CMK (cell line): Measurements from ENCODE around the gene SMIM29.
A peak's percentile ranks its signal among the peaks of the same experiment; 100 is the strongest.

Source experiments
- DNase-seq: peaks from one replicate; pipeline ENCODE4 v3.0.0-alpha.2; 2010; ENCODE audit warnings: low read depth

Gene SMIM29

DNA sequence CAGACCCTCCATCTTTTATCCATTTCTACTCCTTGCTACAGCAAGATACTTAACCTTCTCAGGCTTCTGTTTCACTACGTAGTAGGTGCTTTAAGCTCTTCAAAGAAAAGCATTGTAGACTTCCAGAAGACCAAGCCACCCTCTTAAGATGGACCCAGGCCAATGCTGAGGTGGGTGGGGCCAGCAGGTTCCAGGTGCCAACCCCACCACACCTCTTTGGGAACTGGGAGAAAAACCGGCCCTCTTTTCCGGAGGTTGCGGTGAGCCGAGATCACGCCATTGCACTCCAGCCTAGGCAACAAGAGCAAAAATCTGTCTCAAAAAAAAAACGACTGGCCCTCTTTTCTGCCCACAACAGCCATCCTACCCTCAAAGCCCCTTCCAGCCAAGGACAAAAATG, 22.7 kb downstream of the SMIM29 start:
- DNase-seq: no peak

DNA sequence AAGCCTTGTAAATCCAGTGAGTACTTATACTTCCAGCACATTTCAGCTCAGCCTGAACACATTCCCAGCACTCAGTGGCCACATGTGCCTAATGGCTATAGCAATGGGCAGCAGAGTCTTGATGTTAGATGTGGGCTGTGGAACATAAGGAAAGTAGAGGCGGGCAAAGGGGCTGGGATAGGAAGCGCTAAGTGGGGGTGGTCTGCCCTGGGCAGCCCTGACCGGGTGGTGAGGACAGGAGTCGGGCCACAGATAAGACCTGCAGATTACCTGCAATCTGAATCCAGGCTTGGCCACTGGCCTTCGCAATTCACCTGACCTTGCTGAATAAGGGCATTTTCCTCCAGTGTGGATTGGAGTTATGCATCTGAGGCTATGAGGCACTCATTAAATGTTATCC, 23.3 kb downstream of the SMIM29 start:
- no peak for DNase-seq

DNA sequence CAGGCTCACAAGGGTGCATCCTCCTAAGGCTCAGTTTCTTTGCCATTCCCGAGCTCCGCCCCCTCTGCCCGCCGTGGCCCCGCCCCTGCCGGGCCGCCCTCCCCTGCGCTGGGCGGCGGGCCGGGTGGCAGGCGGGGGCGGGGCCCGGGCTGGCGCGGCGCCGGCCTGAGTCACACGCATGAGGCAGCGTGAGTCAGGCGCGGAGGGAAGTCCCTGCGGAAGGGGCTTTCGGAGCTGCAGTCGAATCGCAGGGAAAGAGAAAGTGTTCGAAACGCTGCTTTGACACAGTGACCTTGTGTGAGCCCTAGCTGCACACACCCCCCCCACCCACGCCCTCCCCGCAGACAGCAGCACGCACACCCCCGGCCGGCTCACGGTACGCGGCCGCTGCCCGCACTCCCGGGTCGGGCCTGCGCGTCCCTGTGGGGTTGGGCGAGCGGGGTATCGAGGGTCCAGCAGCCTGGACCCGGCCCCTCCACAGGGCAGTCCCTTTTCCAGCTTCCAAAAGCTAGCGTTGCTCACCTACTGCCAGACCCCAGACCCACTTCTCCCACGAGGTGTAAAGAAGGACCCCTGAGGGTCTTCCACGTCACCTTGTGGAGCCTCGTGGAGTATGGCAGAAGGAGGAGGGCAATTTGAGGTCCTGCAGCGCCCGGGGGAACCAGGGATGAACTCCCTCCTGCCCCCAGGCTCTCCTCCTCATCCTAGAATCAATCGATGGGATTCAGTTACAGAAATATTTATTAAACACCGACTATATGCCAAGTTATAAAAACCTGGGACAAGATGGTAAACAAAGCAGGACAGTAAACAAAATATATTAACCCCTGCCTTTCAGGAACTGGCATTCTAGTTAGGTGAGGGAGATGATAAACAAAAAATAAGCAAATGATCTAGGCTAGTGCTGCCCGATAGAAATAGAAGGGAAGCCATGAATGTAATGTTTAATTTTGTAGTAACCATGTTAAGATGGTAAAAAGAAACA, 24.6 kb downstream of the SMIM29 start:
- DNase-seq: peak; percentile 87

DNA sequence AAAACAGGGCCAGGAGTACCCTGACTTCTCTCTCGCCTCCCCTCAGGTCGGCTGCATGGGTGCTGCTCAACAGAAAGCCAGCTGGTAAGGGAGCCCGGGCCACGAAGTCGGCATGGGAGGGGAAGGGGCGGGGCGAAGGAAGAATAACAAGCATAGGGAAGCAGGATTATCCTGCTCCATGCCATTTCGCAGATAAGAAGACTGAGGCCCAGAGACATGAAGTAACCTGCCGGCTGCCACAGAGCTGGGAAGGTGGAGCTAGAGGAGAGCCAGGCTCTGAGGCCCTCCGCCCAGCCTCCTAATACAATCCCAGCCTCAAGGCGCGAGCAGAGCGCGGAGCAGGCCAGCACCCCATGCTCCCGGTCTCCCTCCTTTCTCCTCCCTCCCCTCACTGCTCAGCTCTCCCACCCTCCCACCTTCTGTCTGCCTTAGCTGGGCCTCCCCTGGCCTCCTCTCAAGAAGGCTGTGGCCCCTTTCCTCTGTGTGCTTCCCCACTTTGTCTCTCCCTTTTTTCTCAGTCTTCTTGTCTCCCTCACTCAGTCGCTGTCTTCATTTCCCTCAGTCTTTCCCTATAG, 25.3 kb downstream of the SMIM29 start:
- DNase-seq: no peak

DNA sequence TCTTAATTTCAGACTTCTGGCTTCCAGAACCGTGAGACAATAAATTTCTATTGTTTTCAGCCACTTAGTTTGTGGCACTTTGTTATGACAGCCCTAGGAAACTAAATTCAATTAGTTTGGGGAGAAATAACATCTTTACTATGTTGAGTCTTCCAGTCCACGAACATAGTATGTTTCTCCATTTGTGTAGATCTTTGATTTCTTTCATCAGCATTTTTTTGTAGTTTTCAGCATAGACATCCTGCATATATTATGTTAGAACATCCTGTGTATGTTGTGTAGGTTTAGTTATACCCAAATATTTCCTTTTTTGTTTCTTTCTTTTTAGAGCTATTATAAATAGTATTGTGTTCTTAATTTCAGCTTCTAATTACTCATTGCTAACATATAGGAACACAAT, 30.1 kb downstream of the SMIM29 start:
- DNase-seq: no peak

DNA sequence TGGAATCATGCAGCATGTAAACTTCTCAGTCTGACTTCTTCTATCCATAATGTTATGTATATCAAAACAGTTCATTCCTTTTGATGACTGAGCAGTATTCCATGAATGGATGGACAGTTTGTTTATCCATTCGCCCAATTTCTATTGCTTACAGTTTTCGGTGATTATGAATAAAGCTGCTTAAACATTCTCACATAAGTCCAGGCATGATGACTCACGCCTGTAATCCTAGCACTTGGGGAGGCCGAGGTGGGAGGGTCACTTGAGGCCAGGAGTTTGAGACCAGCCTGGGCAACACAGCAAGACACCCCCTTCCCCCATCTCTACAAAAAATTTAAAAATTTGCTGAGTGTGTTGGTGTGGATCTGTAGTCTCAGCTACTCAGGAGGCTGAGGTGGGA, 35.0 kb downstream of the SMIM29 start:
- DNase-seq: no peak

DNA sequence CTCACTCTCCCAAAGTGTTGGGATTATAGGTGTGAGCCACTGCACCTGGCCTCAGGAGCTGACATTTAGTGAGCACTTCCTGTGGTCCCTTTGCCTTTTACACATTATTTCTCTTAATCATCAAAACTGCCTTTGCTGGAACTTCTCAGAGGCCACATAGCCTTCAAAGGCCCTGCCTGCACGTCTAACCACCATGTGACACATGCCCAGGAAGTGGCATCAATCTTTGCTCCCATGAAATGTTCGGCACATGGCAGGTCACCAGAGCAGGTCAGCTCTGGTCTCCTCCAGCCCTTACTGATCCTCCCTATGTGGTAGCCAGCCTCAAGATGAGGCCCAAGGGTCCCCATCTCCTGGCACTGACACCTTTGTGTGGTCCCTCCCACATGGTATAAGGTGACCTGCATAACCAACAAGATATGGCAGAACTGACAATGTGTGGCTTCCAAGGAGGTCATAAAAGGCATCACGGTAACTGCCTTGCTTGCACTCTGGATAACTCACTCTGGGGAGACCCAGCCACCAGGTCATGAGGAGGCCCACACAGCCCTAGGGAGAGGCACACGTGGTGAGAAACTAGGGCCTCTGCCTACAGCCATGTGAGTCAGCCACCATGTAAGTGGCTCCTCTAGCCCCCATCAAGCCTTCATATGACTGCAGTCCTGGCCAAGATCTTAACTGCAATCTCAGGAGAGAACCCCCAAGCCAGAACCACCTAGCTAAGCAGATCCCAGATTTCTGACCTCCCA, 40.9 kb downstream of the SMIM29 start:
- no peak for DNase-seq

DNA sequence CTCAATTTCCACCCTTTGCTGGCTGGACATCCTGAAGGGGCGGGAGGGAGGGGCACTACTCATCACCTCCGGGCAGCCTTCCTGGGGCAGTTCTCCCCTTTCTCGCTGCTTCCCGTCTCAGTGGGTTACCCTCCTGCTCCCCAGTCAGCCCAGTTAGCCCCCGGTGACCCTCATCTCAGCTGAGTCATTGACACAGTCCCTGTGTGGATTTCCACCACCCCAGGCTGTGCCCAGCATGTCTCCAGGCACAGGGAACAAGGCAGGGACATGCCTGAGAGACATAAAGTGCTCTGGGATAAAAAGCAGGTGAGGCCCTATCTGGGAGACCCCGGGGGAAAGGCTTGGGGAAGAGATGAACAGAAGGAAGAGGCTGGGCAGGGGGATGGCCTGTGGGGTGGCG, 42.1 kb downstream of the SMIM29 start:
- DNase-seq: no peak

DNA sequence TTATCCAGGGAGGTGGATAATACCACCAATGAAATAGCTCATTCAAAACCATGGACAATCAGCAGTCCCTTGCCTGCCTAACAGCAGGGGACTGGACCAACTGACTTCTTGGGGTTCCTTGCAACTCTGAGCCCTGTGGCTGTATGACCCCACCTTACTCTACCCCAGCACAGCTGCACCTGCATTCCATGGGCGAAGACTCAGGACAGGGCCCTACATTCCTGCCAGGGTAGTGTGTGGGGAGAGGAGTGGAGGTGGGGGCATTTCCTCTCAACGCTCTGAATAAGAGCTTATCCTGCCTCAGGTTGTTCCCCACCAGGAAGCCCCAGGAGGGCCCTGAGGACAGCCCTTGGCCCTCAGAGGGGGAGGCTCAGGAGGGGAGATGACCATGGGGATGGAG, 42.9 kb downstream of the SMIM29 start:
- no peak for DNase-seq

DNA sequence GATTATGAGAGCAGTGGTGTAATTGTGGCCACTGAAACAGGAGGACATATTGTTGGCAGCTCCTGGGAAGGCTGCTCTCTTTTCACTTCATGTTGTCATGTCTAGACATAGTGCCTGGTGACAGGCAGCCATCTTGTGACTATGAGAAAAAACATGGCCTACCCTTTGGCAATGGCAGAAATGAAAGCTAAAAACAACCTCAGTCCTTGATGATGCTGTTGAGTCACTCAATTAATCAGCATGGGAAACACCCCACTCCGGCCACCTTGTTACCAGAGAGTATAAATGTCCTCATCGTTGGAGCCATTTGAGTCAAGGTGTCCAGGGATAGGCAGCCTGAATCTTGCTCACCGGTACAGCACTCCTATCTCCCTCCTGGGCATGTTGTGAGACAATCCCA, 43.3 kb downstream of the SMIM29 start:
- no peak for DNase-seq

DNA sequence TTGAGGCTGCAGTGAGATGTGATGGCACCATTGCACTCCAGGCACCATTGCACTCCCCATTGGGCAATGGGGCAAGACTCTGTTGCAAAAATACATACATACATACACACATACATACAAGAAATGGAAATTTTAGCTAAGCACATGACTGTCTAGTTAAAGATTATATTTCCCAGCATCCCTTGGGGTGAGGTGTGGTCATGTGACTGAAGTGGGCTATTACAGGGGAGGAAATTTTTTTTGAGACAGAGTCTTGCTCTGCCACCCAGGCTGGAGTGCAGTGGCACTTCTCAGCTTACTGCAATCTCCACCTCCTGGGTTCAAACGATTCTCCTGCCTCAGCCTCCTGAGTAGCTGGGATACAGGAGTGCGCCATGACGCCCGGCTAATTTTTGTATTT, 44.1 kb downstream of the SMIM29 start:
- no peak for DNase-seq

DNA sequence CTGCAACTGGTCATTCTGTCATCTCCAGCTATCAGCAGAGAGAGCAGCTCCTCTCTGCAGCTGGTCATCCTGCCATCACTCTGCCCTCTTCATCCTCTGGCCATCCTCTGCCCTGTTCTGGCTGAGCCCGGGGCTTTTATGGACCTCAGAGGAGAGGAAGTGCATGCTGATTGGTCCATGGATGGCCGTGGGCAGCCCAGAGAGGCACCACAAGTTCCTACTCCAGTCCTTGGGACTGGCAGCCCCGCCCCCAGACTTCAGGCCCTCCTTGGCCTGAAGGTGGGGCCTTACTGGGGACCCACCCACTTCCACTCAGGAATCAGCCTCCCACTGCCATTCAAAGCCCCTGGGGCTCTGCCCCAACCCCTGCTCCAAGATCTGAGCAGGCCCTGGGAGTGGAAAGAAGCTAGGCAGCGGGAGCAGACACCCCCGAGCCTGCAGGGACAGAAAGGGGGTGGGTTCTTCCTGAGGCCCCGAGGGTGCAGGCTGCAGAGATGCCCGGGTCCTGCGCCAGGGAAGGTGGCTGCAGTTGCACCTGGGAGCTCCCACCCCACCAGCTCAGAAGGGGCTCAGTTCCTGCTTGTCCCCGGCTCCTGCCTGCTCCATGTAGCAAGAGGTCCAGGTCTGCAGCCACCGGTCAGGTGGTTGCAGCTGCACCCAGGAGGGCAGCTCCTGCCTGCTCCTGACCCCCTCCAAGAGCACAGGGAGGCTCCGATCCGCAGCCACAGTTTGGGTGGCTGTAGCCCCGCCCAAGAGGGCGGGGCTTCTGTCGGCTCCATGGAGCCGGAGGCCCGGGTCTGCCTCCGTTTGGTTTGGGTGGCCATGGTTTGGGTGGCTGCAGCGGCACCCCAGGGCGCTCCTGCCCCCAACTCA, 46.2 kb downstream of the SMIM29 start:
- DNase-seq: no peak

DNA sequence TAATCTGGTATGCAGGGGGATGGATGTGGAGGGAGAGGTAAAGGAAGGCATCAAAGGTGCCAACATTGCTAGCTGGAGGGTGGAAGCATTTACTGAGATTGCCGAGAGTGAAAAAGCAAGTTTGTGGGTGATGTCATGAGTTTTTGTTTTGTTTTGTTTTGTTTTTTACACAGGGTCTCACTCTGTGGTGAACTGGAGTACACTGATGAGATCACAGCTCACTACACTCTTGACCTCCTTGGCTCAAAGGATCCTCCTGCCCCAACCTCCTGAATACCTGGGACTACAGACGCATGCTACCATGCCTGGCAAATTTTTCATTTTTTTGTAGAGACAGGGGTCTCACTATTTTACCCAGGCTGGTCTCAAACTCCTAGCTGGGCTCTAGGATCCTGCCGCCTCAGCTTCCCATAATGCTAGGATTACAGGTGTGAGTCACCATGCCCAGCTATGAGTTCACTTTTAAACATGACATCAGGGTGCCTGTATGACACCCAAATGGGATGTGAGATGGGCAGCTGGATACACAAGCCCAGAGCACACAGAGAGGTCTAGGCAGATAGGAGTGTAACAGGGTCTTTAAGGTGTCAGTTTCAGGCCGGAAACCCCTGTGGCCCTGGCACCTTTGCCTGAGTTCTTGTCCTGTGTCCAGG, 47.2 kb downstream of the SMIM29 start:
- DNase-seq: no peak

DNA sequence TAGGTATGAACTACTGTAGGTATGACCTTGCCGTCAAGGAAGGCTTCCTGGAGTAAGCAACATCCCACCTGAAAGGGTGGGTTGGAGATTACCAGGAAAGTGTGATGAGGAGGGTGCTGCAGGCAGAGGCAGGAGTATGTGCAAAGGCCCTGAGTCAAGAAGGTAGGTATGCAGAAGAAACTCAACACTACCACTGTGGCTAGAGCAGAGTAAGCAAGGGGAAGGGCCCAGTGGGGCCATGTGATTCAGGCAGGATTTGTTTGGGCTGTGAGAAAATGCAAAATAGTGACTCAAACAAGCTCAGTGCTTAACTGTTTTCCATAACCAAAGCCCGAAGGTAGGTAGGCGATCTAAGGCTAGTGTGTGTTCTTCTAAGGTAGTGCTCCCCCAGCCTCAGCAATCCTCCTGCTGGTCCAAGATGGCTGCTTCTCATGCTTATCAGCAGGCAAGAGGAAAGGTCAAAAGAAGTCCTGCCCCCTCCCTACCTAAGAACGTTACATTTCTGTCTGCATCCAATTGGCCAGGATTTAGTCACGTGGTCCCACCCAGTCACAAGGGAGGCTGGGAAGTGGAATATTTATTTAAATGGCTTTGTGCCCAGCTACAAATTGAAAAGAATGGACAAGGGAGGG, 48.4 kb downstream of the SMIM29 start:
- no peak for DNase-seq

DNA sequence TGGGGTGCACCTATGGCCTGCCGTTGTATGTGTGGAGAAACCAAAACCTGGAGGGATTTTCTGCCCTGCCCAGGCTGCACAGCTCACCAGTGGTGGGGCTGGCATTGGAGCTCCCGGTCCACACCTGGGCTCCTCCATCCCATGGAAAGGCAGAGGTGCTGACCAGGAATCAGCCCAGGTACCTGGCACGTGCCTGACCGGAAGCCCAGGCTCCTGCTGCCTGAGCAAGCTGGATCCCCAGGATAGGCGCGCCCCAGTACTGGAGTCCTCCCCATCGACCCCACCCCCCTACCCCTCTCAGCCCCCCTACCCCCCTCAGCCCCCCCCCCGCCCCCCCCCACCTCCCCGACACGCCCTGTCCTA, 52.0 kb downstream of the SMIM29 start:
- DNase-seq: no peak
